GM21529 (cell line): Measurements from ENCODE around the gene VARS2.
"Not testable (repeated sequence)": the region's sequence is repeated elsewhere in the genome, so short reads cannot be mapped to it uniquely, and the experiment has no call there.

Experiments used
- ATAC-seq: cut with Tn5 transposase; IDR thresholded peaks from one replicate; pipeline ENCODE4 v1.9.1; 2021; ENCODE audit not compliant: unreplicated experiment

The VARS2 gene

GRCh38 chr6:30914076-30914853 lies at the start of gene VARS2:
VARS2 (plus strand) TSS chr6:30914238; CDS start chr6:30914837, 599 bp downstream.
- peak; percentile 87 for ATAC-seq

- no peak for ATAC-seq
Observed at GRCh38 chr6:30864325-30864724, 49.7 kb upstream of the VARS2 start.

GRCh38 chr6:30869241-30869749 lies 44.7 kb upstream of the VARS2 start:
- not testable (repeated sequence) for ATAC-seq

- ATAC-seq = no peak
Observed at GRCh38 chr6:30870546-30870945, 43.5 kb upstream of the VARS2 start.

DNA sequence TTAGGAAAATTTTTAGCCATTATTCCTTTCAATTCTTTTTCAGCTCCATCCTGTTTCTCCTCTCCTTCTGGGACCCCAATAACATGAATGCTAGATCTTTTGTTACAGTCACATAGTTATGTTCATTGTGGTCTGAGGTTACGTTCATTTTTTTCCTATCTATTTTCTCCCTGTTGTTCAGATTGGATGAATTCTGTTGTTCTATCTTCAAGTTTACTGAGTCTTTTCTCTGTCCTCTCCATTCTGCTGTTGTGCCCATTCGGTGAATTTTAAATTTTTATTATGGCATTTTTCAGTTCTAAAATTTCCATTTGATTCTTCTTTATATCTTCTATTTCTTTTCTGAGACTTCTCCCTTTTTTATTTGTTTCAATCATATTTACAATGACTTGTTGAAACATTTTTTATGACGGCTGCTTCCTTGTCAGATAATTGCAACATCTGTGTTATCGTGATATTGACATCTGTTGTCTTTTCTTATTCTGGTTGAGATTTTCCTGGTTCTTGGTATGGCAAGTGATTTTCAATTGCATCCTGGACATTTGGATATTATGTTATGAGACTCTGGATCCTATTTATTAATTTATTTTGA lies 42.4 kb upstream of the VARS2 start:
- ATAC-seq = no peak

- ATAC-seq = no peak
Observed at GRCh38 chr6:30873137-30873640, 40.8 kb upstream of the VARS2 start.

DNA sequence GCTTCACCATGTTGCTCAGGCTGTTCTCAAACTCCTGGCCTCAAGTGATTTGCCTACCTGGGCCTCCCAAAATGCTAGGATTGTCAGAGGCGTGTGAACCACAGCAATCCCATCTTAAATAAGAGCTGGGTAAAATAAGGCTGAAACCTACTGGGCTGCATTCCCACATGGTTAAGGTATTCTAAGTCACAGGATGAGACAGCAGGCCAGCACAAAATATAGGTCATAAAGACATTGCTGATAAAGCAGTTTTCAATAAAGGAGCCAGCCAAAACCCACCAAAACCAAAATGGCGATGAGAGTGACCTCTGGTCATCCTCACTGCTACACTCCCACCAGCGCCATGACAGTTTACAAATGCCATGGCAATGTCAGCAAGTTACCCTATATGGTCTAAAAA lies 40.2 kb upstream of the VARS2 start:
- not testable (repeated sequence) for ATAC-seq

- no peak for ATAC-seq
Observed at GRCh38 chr6:30875244-30876038, 38.6 kb upstream of the VARS2 start.

DNA sequence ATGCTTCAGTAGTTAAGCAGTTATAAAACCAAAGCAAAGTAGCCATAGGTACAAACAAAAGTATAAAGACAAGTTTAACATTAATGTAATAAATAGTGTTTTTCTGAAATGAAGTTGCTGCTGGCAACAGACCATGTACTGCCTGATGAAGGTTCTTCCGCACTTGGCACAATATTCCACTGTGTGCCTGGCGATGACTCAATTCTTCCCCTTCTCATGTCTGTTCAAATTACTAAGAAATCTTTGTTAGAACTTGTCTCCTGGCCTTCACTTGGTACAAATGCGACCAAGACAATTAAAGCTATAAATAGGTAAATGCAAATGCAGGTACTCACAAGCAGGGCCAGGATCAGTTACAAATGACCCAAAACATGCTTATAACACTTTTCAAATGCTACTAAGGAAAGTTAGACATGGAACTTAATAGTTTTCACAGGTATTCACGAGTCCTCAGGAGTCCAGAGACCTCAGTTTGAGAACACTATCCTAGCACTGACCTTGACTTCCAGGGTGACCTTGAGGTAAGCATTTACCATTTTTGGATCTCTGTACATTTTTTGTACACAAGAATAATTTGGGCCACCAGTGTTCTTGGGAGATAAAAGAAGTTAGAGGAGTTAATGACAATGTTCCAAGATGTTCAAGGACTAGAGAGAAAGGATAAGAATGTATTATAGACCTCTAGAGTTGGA lies 37.9 kb upstream of the VARS2 start:
- no peak for ATAC-seq

GRCh38 chr6:30877419-30878262 lies 36.4 kb upstream of the VARS2 start:
- no peak for ATAC-seq

GRCh38 chr6:30879684-30880427 lies 34.2 kb upstream of the VARS2 start:
- ATAC-seq = no peak

DNA sequence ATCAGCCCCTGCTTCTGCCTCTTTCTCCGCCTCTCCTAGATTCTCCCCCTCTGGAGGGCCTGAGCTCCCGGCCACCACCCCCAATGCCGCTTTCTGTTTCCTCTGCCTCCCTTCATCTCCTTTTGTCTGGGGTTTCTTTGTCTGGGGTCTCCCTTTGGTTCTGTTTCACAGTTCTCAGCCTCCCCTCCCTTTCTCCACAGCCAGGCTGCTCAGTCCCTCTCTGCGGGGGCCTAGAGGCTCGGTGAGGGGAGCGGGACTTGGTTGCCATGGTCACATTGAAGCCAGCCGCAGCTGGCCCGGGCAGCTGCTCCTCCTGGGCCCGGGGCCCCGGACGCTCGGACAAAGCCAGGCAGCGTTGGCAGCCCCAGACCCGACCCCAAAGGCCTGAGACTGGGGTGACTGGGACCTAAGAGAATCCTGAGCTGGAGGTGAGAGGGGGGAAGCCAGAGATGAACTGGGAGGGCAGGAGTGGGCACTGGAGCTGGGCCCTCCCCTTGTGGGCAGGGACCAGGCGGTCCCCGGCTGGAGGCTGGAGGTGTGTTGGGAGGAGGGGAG lies 33.3 kb upstream of the VARS2 start:
- no peak for ATAC-seq

- ATAC-seq = no peak
Observed at GRCh38 chr6:30881392-30882203, 32.4 kb upstream of the VARS2 start.

GRCh38 chr6:30882204-30882758 lies 31.8 kb upstream of the VARS2 start:
- no peak for ATAC-seq

- no peak for ATAC-seq
Observed at GRCh38 chr6:30882759-30883684, 31.0 kb upstream of the VARS2 start.

- no peak for ATAC-seq
Observed at GRCh38 chr6:30883685-30884520, 30.1 kb upstream of the VARS2 start, which contains the start of gene DDR1. DDR1 (plus strand) TSS chr6:30884519; CDS start chr6:30888730, 4,211 bp downstream.
